T-helper 1 cell (primary cell): ENCODE measurements around the gene HTR2A.
A peak's percentile ranks its signal among the peaks of the same experiment; 100 is the strongest.
"Not testable (repeated sequence)": the region's sequence is repeated elsewhere in the genome, so short reads cannot be mapped to it uniquely, and the experiment has no call there.

ENCODE experiments used
- DNase-seq, 5 donors: peaks; one replicate each; pipeline ENCODE4 v3.0.0-alpha.2; 2012 to 2020

HTR2A gene

GRCh38 chr13:46804921-46805320 lies 91.9 kb downstream of the HTR2A start:
- DNase-seq: not testable (repeated sequence)

- DNase-seq: no peak
Measured at GRCh38 chr13:46804391-46804815, 92.5 kb downstream of the HTR2A start.

GRCh38 chr13:46803586-46803985 lies 93.3 kb downstream of the HTR2A start:
- DNase-seq: no peak

- DNase-seq: no peak
Measured at GRCh38 chr13:46801858-46802257, 95.0 kb downstream of the HTR2A start.

GRCh38 chr13:46799139-46799538 lies 97.7 kb downstream of the HTR2A start:
- no peak for DNase-seq

GRCh38 chr13:46797501-46798237 lies 99.2 kb downstream of the HTR2A start:
- peak in 1 of 5 donors; percentile 3 for DNase-seq

- peak; percentile 78 to 88 (median 81) for DNase-seq
Measured at GRCh38 chr13:46796515-46797474, 100.1 kb downstream of the HTR2A start, which contains the start of gene ESD. TSS of gene ESD (minus strand) at chr13:46797161. CDS start at chr13:46791413, 5,748 bp downstream.

- no peak for DNase-seq
Measured at GRCh38 chr13:46796129-46796514, 100.7 kb downstream of the HTR2A start.

GRCh38 chr13:46795321-46795720 lies 101.5 kb downstream of the HTR2A start:
- no peak for DNase-seq

GRCh38 chr13:46783504-46783903 lies 113.3 kb downstream of the HTR2A start:
- DNase-seq: no peak

GRCh38 chr13:46782691-46783090 lies 114.2 kb downstream of the HTR2A start:
- DNase-seq: no peak

GRCh38 chr13:46782066-46782465 lies 114.8 kb downstream of the HTR2A start:
- DNase-seq: no peak
